Activated CD4-positive, alpha-beta memory T cell treated with anti-CD3 and anti-CD28 coated beads, Interleukin-2, amount 10 ng/mL, durations not matched to agents 7 days and 5 days (primary cell): ENCODE data around the gene TMEM175. TPM values are rescaled to one million over a fixed set of nuclear protein-coding genes. Genes with fewer than 3 reads are reported as not detected.

Source experiments
- CTCF ChIA-PET: fragments of 350-600 bp; sonication (Branson Sonifier 250); formaldehyde crosslinking; loops from one replicate; lab custom pipeline; 2021; ENCODE audit warnings: antibody characterized with exemption, inconsistent platforms; lab: Charles Lee
- POLR2A ChIA-PET: fragments of 350-600 bp; sonication (Branson Sonifier 250); formaldehyde crosslinking; loops from one replicate; lab custom pipeline; 2021; ENCODE audit warnings: antibody characterized with exemption; lab: Charles Lee
- DNase-seq: peaks from one replicate; pipeline ENCODE4 v3.0.0-alpha.2; 2020
- H3K27ac Mint-ChIP-seq: one replicate; pipeline ENCODE4 v1.8.0; 2021; ENCODE audit warnings: mild to moderate bottlenecking, mixed read lengths
- H3K27me3 Mint-ChIP-seq: one replicate; pipeline ENCODE4 v1.8.0; 2021; ENCODE audit warnings: mixed read lengths
- H3K36me3 Mint-ChIP-seq: one replicate; pipeline ENCODE4 v1.8.0; 2021; ENCODE audit warnings: low read depth, mixed read lengths
- H3K4me1 Mint-ChIP-seq: one replicate; pipeline ENCODE4 v1.8.0; 2021; ENCODE audit warnings: mixed read lengths
- H3K4me3 Mint-ChIP-seq: one replicate; pipeline ENCODE4 v1.8.0; 2021; ENCODE audit warnings: mild to moderate bottlenecking, mixed read lengths
- H3K9me3 Mint-ChIP-seq: one replicate; pipeline ENCODE4 v1.8.0; 2021; ENCODE audit warnings: mixed read lengths
- total RNA-seq, 2 experiments: library from RNA; stranded (reverse); gene quantifications; one replicate each; pipeline ENCODE4 v1.2.3, GENCODE V29; 2021

Gene TMEM175
- total RNA-seq, 2 experiments from 2014 or later: 24.1 to 28.8 TPM

DNA sequence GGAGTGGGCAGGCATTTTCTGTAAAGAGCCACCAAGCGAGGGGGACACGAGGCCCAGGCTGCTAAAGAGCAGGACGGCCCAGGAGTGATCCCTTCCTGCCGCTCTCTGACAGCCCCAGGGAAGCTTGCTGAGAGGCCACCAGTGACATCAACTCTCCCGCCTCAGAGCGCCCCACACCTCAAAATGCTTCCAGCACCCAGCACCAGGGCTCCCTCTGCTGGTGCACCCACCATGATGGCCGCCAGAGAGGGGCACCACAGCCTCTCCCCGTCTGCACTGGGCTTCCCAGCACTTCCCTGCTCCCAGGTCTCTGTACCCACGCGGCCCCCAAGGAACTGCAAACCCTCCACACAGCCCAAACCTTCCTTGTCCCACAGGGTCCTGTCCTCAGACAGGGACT, 40.5 kb upstream of the TMEM175 start:
- Mint-ChIP-seq H3K4me1 (no peaks in the 10 kb centered on the region), H3K36me3 (peaks cover 59% of the 10 kb centered on the region), H3K27ac (no peak overlapping the region), H3K9me3 (peaks cover 8% of the 10 kb centered on the region), H3K4me3 (no peak overlapping the region), H3K27me3 (no peaks in the 10 kb centered on the region)
- ChIA-PET POLR2A (interaction anchor here (1.5 kb wide), 1 partner anchor 9 kb away, joined by 4 read pairs; no protein-coding TSS in a partner anchor), CTCF (interaction anchor here (1.1 to 1.2 kb wide), 2 partner anchors 149 kb away, joined by 4 to 6 read pairs; no protein-coding TSS in a partner anchor)
- no peak for DNase-seq

GRCh38 chr4:892780-893179, 39.5 kb upstream of the TMEM175 start:
- no peak overlapping the region for H3K4me3 Mint-ChIP-seq
- no peaks in the 10 kb centered on the region for H3K27me3 Mint-ChIP-seq
- CTCF ChIA-PET: interaction anchor here (1.2 kb wide), 1 partner anchor 150 kb away, joined by 4 read pairs; no protein-coding TSS in a partner anchor
- POLR2A ChIA-PET: no interaction called here
- peaks cover 56% of the 10 kb centered on the region for H3K36me3 Mint-ChIP-seq
- no peak overlapping the region for H3K27ac Mint-ChIP-seq
- no peaks in the 10 kb centered on the region for H3K4me1 Mint-ChIP-seq
- DNase-seq: no peak
- H3K9me3 Mint-ChIP-seq: peaks cover 3% of the 10 kb centered on the region

DNA sequence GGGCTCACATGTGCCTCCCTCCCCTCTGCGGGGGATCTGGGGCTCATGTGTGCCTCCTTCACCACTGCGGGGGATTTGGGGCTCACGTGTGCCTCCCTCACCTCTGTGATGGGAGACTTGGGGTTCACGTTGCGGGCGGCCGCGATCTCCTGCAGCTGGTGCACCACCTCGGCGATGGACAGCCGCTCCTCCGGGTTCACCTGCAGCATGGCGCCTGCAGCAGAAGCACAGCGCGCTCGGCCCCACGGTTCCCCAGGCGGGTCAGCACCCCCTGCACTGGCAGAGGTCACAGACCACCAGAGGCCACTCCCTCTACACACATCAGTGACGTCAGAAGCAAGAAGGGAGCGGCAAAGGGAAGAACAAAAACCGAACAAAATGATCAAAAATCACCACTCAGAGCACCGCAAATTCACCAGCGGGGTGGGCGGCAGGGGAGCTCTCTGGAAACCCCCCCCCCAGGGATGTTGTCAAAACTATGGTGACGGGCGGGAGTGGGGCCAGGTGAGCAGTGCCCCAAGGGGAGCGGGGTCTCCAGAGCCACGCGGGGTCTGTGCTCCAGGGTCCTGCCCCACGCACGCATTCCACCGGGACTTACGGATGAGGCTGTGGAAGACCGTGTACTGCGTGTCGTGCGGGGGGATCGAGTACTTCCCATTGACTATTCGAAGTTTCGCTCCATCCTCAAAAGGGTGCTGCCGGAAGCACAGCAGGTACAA, 38.8 kb upstream of the TMEM175 start:
- Mint-ChIP-seq H3K4me1 (no peaks in the 10 kb centered on the region), H3K4me3 (no peak overlapping the region), H3K36me3 (peaks cover 50% of the 10 kb centered on the region), H3K9me3 (no peaks in the 10 kb centered on the region), H3K27ac (no peak overlapping the region), H3K27me3 (no peaks in the 10 kb centered on the region)
- no peak for DNase-seq
- ChIA-PET POLR2A (no interaction called here), CTCF (no interaction called here)

DNA sequence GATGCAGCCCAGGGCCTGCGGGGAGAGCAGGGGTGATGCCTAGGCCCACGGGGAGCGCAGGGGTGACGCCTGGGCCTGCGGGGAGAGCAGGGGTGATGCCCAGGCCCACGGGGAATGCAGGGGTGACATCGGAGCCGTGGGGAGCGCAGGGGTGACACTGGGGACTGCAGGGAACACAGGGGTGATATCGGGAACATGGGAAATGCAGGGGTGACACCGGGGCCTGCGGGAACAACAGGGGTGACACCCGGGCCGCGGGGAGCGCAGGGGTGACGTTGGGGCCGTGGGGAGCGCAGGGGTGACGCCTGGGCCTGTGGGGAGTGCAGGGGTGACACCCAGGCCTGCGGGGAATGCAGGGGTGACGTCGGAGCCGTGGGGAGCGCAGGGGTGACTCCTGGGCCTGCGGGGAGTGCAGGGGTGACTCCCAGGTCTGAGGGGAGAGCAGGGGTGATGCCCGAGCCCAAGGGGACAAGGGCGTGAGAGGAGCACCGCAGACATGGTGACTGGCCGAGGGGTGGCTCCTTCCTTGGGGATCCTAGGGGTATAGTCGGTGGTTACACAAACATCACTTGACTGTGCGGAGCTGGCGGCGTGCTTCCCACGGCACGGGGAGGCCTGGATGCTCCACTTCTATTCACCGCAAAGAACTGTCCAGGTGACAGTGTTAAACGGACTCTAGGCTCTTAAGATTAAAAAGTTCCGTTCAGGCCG, 38.1 kb upstream of the TMEM175 start:
- DNase-seq: no peak
- CTCF ChIA-PET: no interaction called here
- H3K27ac Mint-ChIP-seq: no peak overlapping the region
- H3K4me1 Mint-ChIP-seq: no peaks in the 10 kb centered on the region
- H3K4me3 Mint-ChIP-seq: no peak overlapping the region
- no peaks in the 10 kb centered on the region for H3K9me3 Mint-ChIP-seq
- H3K36me3 Mint-ChIP-seq: peaks cover 48% of the 10 kb centered on the region
- POLR2A ChIA-PET: no interaction called here
- no peaks in the 10 kb centered on the region for H3K27me3 Mint-ChIP-seq

DNA sequence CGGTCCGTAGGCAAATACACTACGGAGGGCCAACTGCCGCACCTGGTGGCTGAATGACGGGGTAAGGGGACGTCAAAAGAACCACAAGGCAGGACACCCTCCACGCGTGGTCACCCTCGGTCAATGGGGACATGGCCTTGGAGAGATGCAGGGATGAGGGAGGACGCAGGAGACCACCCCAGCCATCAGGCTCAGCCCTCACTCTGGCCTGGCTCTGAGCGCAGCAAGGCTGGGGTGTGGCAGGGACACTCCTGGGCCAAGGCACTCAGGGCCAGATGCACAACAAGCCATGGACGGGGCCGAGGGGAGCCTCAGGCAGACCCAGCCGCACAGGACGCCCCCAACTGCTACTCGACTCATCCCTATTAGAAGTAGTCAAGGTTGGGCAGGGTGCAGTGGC, 36.7 kb upstream of the TMEM175 start:
- Mint-ChIP-seq H3K4me3 (no peak overlapping the region), H3K36me3 (peaks cover 46% of the 10 kb centered on the region), H3K9me3 (no peaks in the 10 kb centered on the region), H3K27ac (no peak overlapping the region), H3K27me3 (no peaks in the 10 kb centered on the region), H3K4me1 (no peaks in the 10 kb centered on the region)
- no peak for DNase-seq
- POLR2A ChIA-PET: no interaction called here
- CTCF ChIA-PET: no interaction called here

DNA sequence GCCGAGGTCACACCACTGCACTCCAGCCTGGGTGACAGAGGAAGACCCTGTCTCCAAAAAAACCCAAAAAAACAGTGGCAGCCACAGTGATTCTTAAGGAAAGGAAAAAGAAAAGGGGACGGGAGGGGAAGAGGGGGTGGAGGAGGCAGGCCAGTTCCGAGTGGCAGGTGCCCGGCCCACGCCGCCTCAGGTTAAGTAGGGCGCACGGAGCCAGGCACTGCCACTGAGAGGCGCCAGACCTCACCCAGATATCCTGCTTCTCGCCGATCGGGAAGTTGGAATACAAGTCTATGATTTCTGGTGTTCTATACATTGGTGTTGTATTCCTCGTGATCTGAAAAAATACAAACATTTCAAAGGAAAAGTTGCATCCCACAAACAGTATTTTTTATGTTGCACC, 36.0 kb upstream of the TMEM175 start:
- POLR2A ChIA-PET: no interaction called here
- H3K9me3 Mint-ChIP-seq: no peaks in the 10 kb centered on the region

DNA sequence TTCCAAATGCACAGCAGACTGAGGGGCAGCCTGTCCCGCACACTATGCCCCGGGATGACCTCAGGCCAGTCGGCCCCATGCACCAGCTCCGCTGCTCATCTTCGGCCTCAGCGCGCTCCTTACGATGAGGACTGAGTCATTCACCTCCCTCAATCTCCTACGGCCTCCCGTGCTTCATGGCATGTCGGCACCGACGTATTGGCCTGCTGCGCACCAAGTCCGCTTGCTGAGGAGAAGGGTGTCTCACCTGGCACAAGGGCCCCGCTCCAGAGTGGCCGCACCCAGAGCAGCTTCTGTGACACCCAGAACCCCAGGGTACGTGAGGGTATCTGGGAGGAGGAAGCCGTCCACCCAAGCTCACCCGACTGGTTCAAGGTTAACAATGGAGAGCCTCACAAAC, 35.6 kb upstream of the TMEM175 start:
- H3K36me3 Mint-ChIP-seq: peaks cover 41% of the 10 kb centered on the region
- H3K4me3 Mint-ChIP-seq: no peak overlapping the region
- H3K27me3 Mint-ChIP-seq: no peaks in the 10 kb centered on the region
- CTCF ChIA-PET: no interaction called here
- H3K27ac Mint-ChIP-seq: no peak overlapping the region
- POLR2A ChIA-PET: interaction anchor here (1.3 kb wide), 1 partner anchor 35 kb away, joined by 5 read pairs; the partner anchor contains the start of genes GAK and TMEM175
- DNase-seq: no peak
- H3K9me3 Mint-ChIP-seq: no peaks in the 10 kb centered on the region
- no peaks in the 10 kb centered on the region for H3K4me1 Mint-ChIP-seq

More for the DNA sequence above, 36.0 kb upstream of the TMEM175 start:
- Mint-ChIP-seq H3K36me3 (peaks cover 43% of the 10 kb centered on the region), H3K27me3 (no peaks in the 10 kb centered on the region), H3K27ac (no peak overlapping the region), H3K4me3 (no peak overlapping the region), H3K4me1 (no peaks in the 10 kb centered on the region)
- CTCF ChIA-PET: no interaction called here
- no peak for DNase-seq

GRCh38 chr4:898123-898522, 34.1 kb upstream of the TMEM175 start:
- Mint-ChIP-seq H3K27ac (no peak overlapping the region), H3K27me3 (no peaks in the 10 kb centered on the region), H3K36me3 (peaks cover 41% of the 10 kb centered on the region), H3K9me3 (no peaks in the 10 kb centered on the region), H3K4me3 (no peak overlapping the region), H3K4me1 (no peaks in the 10 kb centered on the region)
- CTCF ChIA-PET: no interaction called here
- DNase-seq: no peak
- POLR2A ChIA-PET: no interaction called here

- ChIA-PET POLR2A (no interaction called here), CTCF (no interaction called here)
- DNase-seq: no peak
- Mint-ChIP-seq H3K4me3 (no peak overlapping the region), H3K27ac (no peak overlapping the region), H3K27me3 (no peaks in the 10 kb centered on the region), H3K36me3 (peaks cover 37% of the 10 kb centered on the region), H3K4me1 (no peaks in the 10 kb centered on the region), H3K9me3 (no peaks in the 10 kb centered on the region)
Observed at GRCh38 chr4:898869-899555, 33.2 kb upstream of the TMEM175 start.

- Mint-ChIP-seq H3K27ac (no peak overlapping the region), H3K4me3 (no peak overlapping the region), H3K9me3 (no peaks in the 10 kb centered on the region), H3K4me1 (no peaks in the 10 kb centered on the region), H3K36me3 (peaks cover 38% of the 10 kb centered on the region), H3K27me3 (no peaks in the 10 kb centered on the region)
- no peak for DNase-seq
- ChIA-PET POLR2A (no interaction called here), CTCF (no interaction called here)
Observed at GRCh38 chr4:899556-899906, 32.7 kb upstream of the TMEM175 start.

GRCh38 chr4:900073-900472, 32.2 kb upstream of the TMEM175 start:
- Mint-ChIP-seq H3K9me3 (no peaks in the 10 kb centered on the region), H3K36me3 (peaks cover 43% of the 10 kb centered on the region), H3K27me3 (no peaks in the 10 kb centered on the region), H3K4me1 (no peaks in the 10 kb centered on the region), H3K4me3 (no peak overlapping the region), H3K27ac (no peak overlapping the region)
- DNase-seq: no peak
- ChIA-PET CTCF (no interaction called here), POLR2A (no interaction called here)

DNA sequence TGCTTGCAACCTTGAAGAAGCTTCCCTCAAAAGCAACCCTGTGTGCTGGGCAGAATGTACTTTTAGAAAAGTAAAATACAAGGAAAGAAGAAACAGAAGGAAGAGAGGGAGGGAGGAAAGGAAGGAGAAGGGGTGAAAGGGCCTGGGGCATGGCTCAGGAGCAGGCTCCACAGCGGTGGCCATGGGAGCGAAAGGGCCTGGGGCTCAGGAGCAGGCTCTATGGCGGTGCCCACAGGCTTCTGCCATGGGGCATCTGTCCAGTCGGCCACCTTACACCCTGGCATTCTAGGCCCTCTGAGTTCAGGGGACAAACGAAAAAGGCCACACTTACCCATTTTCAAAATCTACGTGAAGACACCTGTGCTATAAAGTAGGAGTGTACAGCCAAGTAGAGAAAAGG, 31.5 kb upstream of the TMEM175 start:
- POLR2A ChIA-PET: no interaction called here
- Mint-ChIP-seq H3K4me3 (no peak overlapping the region), H3K27ac (no peak overlapping the region), H3K9me3 (peaks cover 3% of the 10 kb centered on the region), H3K4me1 (no peaks in the 10 kb centered on the region), H3K27me3 (no peaks in the 10 kb centered on the region), H3K36me3 (peaks cover 45% of the 10 kb centered on the region)
- CTCF ChIA-PET: no interaction called here
- DNase-seq: no peak

DNA sequence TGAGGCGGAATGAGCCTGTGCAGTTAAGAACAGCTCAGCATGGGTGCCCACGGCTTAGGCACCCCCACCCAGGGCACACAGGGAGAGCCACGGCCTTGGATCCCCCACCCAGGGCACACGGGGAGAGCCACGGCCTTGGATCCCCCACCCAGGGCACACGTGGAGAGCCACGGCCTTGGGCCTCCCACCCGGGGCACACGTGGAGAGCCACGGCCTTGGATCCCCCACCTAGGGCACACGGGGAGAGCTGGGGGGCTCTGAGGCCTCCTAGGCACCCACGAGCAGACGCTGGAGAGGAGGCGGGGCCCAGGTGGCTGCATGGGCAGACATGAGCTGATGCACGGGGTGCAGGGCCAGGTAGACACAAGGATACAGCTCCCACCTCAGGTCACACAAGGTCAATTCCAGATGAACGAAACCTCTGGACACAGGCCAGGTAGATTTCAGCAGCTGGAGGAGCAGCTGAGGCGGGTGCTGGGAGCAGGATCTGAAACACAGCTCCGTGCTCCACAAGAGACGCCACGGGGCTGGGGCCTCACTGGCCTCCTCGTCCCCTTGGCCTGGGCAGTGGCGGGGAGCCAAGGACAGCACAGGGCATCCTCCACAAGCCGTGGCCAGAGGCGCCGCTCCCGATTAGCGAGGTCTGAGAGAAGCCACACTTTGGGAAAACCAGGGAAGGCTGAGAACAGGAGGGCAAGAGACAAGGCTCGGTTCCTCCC, 30.9 kb upstream of the TMEM175 start:
- H3K36me3 Mint-ChIP-seq: peaks cover 51% of the 10 kb centered on the region
- POLR2A ChIA-PET: no interaction called here
- H3K27ac Mint-ChIP-seq: no peak overlapping the region
- H3K9me3 Mint-ChIP-seq: peaks cover 5% of the 10 kb centered on the region
- no peak overlapping the region for H3K4me3 Mint-ChIP-seq
- CTCF ChIA-PET: no interaction called here
- H3K4me1 Mint-ChIP-seq: no peaks in the 10 kb centered on the region
- DNase-seq: no peak
- H3K27me3 Mint-ChIP-seq: no peaks in the 10 kb centered on the region
